Motor neuron (in vitro differentiated cells): ENCODE results near the gene FLT4. TPM values are rescaled to one million over a fixed set of nuclear protein-coding genes. Genes with fewer than 3 reads are reported as not detected.

Experiments
- ATAC-seq, 8 experiments: fragments of 200-7000 bp; cut with Tn5 transposase; replicated peaks in 6 of 8; 2 replicates each; pipeline ENCODE4 v1.8.0; 2021; ENCODE audit warnings: mild to moderate bottlenecking in 8 of 8, moderate library complexity in 8 of 8
- H3K27ac ChIP-seq, 2 donors: fragments of 250-450 bp; sonication (Bioruptor Pico); 2 replicates each; pipeline ENCODE4 v1.9.0; 2021; ENCODE audit warnings: antibody characterized with exemption in 2 of 2, mild to moderate bottlenecking in 2 of 2, moderate library complexity in 1 of 2
- H3K4me1 ChIP-seq, 2 donors: fragments of 250-450 bp; sonication (Bioruptor Pico); replicated peaks in 1 of 2; 2 replicates each; pipeline ENCODE4 v1.6.1; 2021; ENCODE audit warnings: antibody characterized with exemption in 2 of 2, mild to moderate bottlenecking in 2 of 2, moderate library complexity in 1 of 2
- H3K4me3 ChIP-seq, 5 donors: fragments of 250-450 bp; sonication (Bioruptor Pico); 2 replicates each; pipeline ENCODE4 v1.9.0; 2021; ENCODE audit warnings: antibody characterized with exemption in 5 of 5, mild to moderate bottlenecking in 5 of 5, moderate library complexity in 4 of 5
- WGBS, 10 experiments: fragments of 450-650 bp; shearing (Covaris generic); methylation state at CpG; one replicate each; pipeline ENCODE4 v1.0.0; 2022; 5-methylcytosine and 5-hydroxymethylcytosine counted together
- in situ Hi-C, 9 experiments: fragments of 400-800 bp; cut with MboI; loops; one replicate each; pipeline ENCODE4 v1.15.0; 2021; ENCODE audit warnings: low sequenced_read_pairs in 9 of 9, low pct_unique_long_range_greater_than_20kb in 2 of 9; ENCODE audit not compliant: unreplicated experiment in 9 of 9
- total RNA-seq, 8 experiments: library from RNA; unstranded; fragments of 300-600 nt; gene quantifications; 2 replicates each; pipeline versions ENCODE4 v1.2.3 to v1.2.4, GENCODE V29; 2022

The FLT4 gene
- total RNA-seq, 8 experiments from 2014 or later: 0.14 to 4.4 (median 1.2) TPM

DNA sequence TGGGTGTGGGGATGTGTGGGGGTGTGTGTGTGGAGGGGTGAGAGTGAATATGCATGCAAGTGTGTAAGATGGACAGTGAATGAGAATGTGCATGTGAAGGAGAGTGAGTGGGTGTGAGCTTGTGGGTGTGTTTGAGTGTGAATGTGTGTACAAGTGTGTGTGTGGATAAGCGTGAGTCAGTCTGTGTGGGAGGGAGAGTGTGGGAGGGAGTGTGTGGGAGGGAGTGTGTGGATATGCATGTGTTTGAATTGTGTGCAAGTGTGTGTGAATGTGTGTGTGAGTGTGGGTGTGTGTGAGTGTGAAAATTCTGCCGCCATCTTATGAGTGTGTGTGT is 54.4 kb downstream of the FLT4 start:
- Histone ChIP-seq H3K4me3 (no peak overlapping the region), H3K4me1 (peaks cover 5 to 6% of the 10 kb centered on the region in 2 donors), H3K27ac (no peak overlapping the region)
- WGBS, 10 experiments: 0 to 86% (median 50%) methylated on average over 1 to 2 of the region's 2 CpGs; no CpG with 5 or more reads in 6 of the 10 experiments
- in situ Hi-C loops: no loop called here
- ATAC-seq: no peak

DNA sequence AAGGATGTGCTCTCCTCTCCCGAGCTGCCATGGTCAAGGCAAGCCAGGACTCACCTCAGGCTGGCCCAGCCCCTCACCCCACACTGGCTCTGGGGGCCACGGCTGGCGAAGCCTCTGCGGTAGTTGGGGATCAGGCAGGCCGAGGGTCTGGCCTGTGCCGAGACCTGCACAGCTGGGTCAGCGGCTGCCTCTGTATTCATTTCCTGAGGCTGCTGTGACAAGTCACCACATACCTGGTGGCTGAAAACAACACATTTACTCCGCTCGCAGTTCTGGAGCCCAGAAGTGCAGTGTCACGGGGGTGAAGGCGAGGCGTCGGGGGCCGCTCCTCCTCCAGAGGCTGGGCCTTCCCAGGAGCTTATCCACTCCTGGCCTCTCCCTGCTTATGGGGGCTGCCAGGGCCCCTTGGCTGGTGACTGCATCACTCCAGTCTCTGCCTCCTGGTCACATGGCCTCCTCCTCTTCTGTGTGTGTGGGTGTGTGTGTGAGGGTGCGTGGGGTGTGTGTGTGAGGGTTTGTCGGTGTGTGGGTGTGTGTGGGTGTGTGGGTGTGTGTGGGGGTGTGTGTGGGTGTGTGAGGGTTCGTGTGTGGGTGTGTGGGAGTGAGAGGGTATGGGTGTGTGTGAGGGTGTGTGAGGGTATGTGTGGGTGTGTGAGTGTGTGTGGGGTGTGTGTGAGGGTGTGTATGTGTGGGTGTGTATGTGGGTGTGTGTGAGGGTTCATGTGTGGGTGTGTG is 54.9 kb downstream of the FLT4 start:
- ATAC-seq: no peak
- no peak overlapping the region for H3K4me3 ChIP-seq
- WGBS, 10 experiments: 33 to 83% (median 65%) methylated on average over 1 to 2 of the region's 17 CpGs; no CpG with 5 or more reads in 6 of the 10 experiments
- peaks cover 5 to 6% of the 10 kb centered on the region in 2 donors for H3K4me1 ChIP-seq
- in situ Hi-C loops: no loop called here
- H3K27ac ChIP-seq: no peak overlapping the region

DNA sequence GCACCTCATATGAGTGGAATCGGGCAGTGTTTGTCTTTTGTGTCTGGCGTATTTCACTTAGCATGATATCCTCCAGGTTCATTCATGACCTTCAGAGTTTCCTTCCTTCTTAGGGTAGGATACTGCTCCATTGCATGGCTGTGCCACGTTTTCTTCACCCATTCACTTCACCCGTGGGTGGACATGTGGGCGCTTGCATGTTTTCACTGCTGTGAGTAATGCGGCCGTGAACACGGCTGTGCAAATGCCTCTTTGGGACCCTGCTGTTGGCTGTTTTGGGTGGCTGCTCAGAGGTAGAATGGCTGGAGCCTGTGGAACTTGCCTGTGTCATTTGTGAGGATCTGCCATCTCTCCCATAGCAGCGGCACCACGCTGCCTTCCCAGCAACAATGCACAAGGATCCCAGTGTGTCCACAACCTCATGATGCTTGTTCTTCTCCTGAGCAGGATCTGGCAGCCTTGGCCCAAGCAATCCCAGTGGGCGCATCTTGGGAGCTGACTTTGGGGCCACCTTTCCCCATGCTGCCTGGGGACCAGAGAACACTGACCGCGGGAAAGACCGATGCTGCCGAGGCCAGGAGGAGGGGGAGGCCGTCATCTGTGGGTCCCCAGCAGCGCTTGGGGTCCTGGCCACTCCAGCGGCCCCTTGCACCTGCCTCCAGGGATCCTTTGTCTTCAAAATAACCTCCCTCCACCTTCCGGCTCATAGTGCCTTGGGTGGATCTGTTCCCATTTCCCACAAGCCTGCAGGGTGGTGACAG is 55.8 kb downstream of the FLT4 start:
- no peak for ATAC-seq
- Histone ChIP-seq H3K4me1 (peaks cover 5 to 6% of the 10 kb centered on the region in 2 donors), H3K27ac (no peak overlapping the region), H3K4me3 (no peak overlapping the region)
- WGBS, 10 experiments: 35 to 96% (median 80%) methylated on average over 4 to 9 of the region's 19 CpGs; no CpG with 5 or more reads in 4 of the 10 experiments
- in situ Hi-C loops: no loop called here

DNA sequence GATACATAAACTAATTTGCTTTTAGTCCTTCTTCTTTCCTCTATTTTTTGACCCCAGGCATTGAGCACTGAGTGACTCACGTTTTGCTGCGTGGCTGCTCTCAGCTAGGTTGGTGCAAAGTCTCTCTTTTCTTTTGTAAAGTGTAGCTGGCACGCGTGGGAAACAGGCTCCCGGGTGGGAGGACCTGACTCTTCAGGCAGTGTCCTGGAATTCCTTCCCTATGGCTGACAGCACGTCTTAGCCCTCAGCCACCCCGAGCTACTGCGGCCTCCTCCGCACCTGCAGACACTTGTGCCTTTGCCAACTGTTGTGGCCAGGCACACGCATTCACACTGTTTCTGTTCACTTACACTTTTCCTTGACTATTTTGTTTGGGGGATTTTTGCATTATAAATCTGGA is 57.2 kb downstream of the FLT4 start:
- Histone ChIP-seq H3K27ac (no peak overlapping the region), H3K4me1 (peaks cover 5 to 6% of the 10 kb centered on the region in 2 donors), H3K4me3 (no peak overlapping the region)
- 45 to 100% (median 80%) methylated on average over 1 to 5 of the region's 10 CpGs; no CpG with 5 or more reads in 5 of the 10 experiments for WGBS, 10 experiments
- in situ Hi-C loops: no loop called here
- no peak for ATAC-seq

DNA sequence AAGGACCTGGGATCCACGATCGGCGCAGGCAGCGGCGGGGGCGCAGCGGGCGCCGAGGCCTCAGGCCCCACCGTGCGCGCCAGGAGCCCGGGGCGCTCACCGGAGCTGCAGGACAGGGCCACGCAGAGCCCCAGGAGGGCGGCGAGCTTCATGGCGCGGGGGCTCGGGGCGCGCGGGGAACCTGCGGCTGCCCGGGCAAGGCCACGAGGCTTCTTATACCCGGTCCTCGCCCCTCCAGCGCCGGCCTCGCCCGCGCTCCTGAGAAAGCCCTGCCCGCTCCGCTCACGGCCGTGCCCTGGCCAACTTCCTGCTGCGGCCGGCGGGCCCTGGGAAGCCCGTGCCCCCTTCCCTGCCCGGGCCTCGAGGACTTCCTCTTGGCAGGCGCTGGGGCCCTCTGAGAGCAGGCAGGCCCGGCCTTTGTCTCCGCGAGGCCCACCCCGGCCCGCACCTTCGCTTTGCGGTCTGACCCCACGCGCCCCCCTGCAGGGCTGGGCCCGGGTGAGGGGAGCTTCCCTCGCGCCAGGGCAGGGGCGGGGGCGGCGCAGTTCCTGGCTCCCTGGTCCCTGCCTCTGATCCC is 58.0 kb downstream of the FLT4 start, which contains the start of gene SCGB3A1:
Gene SCGB3A1 (minus strand): TSS at position 189 of the 577 bp plus-strand sequence. CDS start 37 bp downstream, at position 152.
- H3K4me1 ChIP-seq: peaks cover 5 to 6% of the 10 kb centered on the region in 2 donors
- H3K27ac ChIP-seq: no peak within 1 kb of the TSS
- peak within 1 kb of the TSS in 1 of 5 donors; percentile 6 for H3K4me3 ChIP-seq
- ATAC-seq: peak in 7 of 8 experiments; percentile 9 to 39 (median 24)
- 0% methylated on average over 2 of the region's 60 CpGs; no CpG with 5 or more reads in 9 of the 10 experiments for WGBS, 10 experiments
- in situ Hi-C loops: no loop called here

DNA sequence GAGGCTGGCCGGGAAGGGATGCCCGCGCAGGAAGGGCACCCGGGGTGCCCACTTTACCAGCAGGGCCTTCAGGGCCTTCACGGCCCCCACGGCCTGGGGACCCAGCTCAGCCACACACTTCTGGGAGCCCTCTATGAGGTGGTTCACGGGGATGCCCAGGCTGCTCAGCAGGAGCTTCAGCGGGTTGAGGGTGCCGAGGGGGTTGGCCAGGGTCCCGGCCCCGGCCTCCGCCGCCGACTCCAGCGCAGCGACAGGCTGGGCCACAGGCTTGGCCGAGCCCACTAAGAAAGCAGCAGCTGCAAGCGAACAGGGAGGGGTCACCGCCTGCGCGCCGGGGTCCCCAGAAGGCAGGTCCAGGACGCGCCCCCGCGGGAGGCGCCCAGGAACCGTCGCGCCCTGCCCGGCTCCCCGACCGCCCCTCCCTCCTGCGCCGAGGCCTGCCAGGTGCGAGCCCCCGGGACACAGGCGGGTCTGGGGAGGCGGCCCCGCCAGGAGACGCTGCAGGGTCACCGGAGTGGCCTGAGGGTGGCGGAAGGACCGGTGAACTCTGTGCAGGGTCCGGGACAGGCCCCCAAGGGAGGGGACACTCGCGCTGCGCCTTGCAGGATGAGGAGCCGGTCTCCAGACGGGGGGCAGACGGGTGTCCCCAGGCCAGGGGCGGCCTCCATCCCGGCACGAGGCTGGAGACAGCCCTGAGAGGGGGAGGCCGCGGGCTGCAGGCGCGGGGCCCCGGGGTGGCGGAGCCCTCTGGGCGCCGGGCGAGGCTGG is 58.7 kb downstream of the FLT4 start:
- 0 to 4% methylated on average over 2 to 5 of the region's 63 CpGs; no CpG with 5 or more reads in 8 of the 10 experiments for WGBS, 10 experiments
- in situ Hi-C loops: no loop called here

DNA sequence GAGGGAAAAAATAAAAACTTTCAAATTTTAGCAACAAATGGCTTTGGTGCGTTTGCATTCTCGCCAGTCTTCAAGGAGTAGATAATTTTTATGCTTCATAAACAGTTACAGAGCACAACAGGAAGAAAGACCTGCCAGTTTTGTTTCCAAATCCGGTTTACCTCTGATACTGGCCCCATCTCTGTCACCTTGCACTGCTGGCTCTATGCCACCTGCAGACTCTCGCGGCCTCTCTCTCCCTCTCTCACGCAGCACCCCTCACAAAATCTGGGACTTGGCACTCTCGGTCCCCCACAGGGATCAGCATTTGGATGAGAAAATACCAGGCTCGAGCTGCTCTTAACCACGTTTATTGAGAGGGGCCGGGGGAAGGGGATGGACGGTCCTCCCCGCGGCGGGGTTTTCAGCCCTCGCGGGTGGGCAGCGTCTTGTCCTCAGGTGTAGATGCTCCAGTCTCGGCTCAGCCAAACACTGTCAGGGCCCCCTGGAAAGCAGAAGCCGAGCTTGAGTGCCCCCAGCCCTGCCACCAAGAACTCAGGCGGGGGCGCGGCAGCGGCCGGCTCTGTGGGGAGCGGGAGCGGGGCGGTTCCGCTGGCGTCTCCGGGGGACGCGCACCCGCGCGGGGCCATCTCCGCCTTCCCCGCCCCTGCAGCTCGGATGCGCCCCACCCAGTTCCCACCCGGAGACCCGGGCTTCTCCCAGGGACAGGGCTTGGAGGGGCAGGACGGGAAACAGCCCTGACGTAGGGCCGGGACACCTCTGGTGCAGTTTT is 59.4 kb downstream of the FLT4 start:
- no peak overlapping the region for H3K4me3 ChIP-seq
- in situ Hi-C loops: no loop called here
- ATAC-seq: peak in 5 of 8 experiments; percentile 4 to 45 (median 20)
- WGBS, 10 experiments: 0 to 81% (median 35%) methylated on average over 2 to 14 of the region's 44 CpGs; no CpG with 5 or more reads in 2 of the 10 experiments
- no peak overlapping the region for H3K27ac ChIP-seq
- H3K4me1 ChIP-seq: peaks cover 5 to 6% of the 10 kb centered on the region in 2 donors

More for the DNA sequence above, 58.7 kb downstream of the FLT4 start:
- Histone ChIP-seq H3K4me1 (peaks cover 5 to 6% of the 10 kb centered on the region in 2 donors), H3K4me3 (peak overlapping the region in 1 of 5 donors; percentile 6), H3K27ac (no peak overlapping the region)
- ATAC-seq: peak; percentile 17 to 52 (median 37)

DNA sequence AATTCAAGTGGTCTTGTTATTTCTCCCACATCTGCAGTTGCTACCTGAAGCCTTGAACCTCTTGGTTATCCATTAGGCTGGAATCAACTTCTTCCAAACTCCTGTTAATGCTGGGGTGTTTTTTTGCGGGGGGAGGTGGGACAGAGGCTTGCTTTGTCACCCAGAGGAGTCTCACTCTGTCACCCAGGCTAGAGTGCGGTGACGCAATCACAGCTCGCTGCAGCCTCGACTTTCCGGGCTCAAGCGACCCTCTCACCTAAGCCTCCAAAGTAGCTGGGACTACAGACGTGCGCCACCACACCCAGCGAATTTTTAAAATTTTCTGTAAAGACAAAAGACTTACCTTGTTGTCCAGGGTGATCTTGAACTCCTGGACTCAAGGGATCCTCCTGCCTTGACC is 62.5 kb downstream of the FLT4 start:
- no peak overlapping the region for H3K27ac ChIP-seq
- ATAC-seq: no peak
- H3K4me1 ChIP-seq: peaks cover 5 to 6% of the 10 kb centered on the region in 2 donors
- WGBS, 10 experiments: 73 to 100% (median 83%) methylated on average over 1 to 10 of the region's 10 CpGs; no CpG with 5 or more reads in 5 of the 10 experiments
- in situ Hi-C loops: no loop called here
- no peak overlapping the region for H3K4me3 ChIP-seq

DNA sequence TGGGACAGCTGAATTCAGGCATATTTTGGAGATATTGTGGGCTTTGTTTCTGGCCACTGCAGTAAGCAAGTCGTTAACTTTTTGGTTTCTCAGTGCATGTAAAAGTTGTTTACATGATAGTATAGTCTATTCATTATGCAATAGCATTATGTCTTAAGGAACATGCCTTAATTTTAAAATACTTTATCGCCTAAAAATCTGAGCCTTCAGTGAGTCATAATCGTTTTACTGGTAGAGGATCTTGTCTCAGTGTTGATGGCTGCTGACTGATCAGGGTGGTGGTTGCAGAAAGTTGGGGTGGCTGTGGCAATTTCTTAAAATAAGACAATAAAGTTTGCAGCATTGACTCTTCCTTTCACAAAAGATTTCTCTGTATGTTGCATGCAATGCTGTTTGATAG is 63.2 kb downstream of the FLT4 start:
- H3K4me1 ChIP-seq: peaks cover 2 to 5% of the 10 kb centered on the region in 2 donors
- no peak overlapping the region for H3K27ac ChIP-seq
- ATAC-seq: no peak
- in situ Hi-C loops: no loop called here
- H3K4me3 ChIP-seq: no peak overlapping the region
- 23 to 100% (median 80%) methylated on average over 1 to 3 of the region's 3 CpGs; no CpG with 5 or more reads in 1 of the 10 experiments for WGBS, 10 experiments

DNA sequence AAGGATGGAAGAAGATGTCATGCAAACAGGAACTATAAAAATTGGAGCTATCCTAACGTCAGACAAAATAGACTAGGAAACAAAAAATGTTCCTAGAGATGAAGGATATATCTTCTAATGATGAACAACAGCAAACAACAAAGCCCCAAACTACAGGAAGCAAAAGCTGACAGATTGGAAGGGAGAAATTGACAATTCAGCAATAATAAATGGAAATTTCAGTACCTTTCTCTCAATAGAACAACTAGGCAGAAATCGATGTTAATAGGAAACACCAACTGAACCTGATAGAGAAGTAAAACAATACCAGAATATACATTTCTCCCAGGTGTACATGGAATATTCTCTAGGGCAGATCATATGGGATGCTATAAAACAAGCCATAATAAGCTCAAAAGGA is 65.7 kb downstream of the FLT4 start:
- 43 to 92% (median 88%) methylated on average over 1 to 2 of the region's 2 CpGs; no CpG with 5 or more reads in 1 of the 10 experiments for WGBS, 10 experiments
- in situ Hi-C loops: no loop called here
- no peak for ATAC-seq
- Histone ChIP-seq H3K27ac (no peak overlapping the region), H3K4me3 (no peak overlapping the region), H3K4me1 (no peaks in the 10 kb centered on the region)

DNA sequence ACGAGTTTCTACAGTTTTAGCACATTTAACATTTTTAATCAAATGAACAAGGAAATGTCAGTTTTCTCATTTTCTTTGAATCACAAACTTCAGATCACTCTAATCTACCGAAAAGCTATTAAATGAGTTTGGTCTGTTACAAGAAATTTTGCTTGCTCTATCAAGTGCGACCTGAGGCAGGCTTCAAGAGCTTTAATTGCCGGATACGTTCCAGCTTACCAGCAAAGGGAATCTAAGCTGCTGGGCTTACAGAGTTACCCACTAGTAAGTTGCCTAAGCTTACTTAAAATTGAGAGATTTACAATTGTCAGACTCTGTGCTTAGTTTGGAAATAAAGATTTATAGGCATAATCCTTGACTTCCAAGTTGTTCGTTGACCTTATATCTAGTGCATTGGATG is 68.7 kb downstream of the FLT4 start:
- ATAC-seq: no peak
- Histone ChIP-seq H3K4me3 (no peak overlapping the region), H3K27ac (no peak overlapping the region), H3K4me1 (no peaks in the 10 kb centered on the region)
- 83 to 100% (median 91%) methylated on average over 1 to 6 of the region's 6 CpGs for WGBS, 10 experiments
- in situ Hi-C loops: no loop called here

DNA sequence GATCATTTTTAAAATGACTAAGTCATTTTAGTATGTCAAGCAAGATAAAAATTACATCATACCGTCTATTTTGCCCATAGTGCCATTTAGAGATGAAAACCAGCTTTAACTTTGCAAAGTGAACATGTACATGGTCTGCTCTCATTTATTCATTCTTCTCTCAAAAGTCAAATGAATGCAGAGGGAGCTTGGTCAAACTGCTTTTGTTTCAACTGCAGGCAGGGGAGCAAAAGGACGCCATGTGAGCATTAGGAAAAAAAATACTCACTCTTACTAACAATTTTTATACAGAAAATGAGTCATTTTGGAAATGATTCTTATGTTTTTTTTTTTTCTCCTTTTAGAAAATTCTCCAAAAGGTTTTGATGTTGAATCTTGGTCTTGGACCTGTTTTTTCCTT is 73.8 kb downstream of the FLT4 start:
- H3K27ac ChIP-seq: no peak overlapping the region
- H3K4me1 ChIP-seq: no peaks in the 10 kb centered on the region
- no peak for ATAC-seq
- 44 to 100% (median 95%) methylated on average over 1 to 2 of the region's 2 CpGs for WGBS, 10 experiments
- in situ Hi-C loops: no loop called here
- no peak overlapping the region for H3K4me3 ChIP-seq
